GM18507 (cell line): ENCODE results near the gene ERAP2.

ENCODE experiments used
- DNase-seq: peaks from one replicate; pipeline ENCODE4 v3.0.0; 2011; ENCODE audit warnings: low read depth; ENCODE audit not compliant: insufficient read length; ENCODE audit errors: extremely low spot score
- FAIRE-seq: peaks from 2 replicates; lab custom pipeline; 2011; peaks lifted over from hg19 to GRCh38; lab: Jason Lieb, UNC

The ERAP2 gene

GRCh38 chr5:96884995-96885394 lies 8.7 kb downstream of the ERAP2 start:
- DNase-seq (no peak), FAIRE-seq (no peak)

GRCh38 chr5:96885518-96886338 lies 9.4 kb downstream of the ERAP2 start:
- peak; percentile 33 for DNase-seq

GRCh38 chr5:96893342-96893741 lies 17.0 kb downstream of the ERAP2 start:
- FAIRE-seq (no peak), DNase-seq (no peak)

More at GRCh38 chr5:96885518-96886338, 9.4 kb downstream of the ERAP2 start:
- peak; percentile 96 for FAIRE-seq

- DNase-seq: no peak
Observed at GRCh38 chr5:96896276-96896675, 20.0 kb downstream of the ERAP2 start.

GRCh38 chr5:96896806-96897205 lies 20.5 kb downstream of the ERAP2 start:
- no peak for DNase-seq
- peak; percentile 93 for FAIRE-seq

More at GRCh38 chr5:96896276-96896675, 20.0 kb downstream of the ERAP2 start:
- no peak for FAIRE-seq

- FAIRE-seq (peak; percentile 72), DNase-seq (no peak)
Observed at GRCh38 chr5:96901384-96901783, 25.1 kb downstream of the ERAP2 start.

GRCh38 chr5:96901841-96902240 lies 25.5 kb downstream of the ERAP2 start:
- DNase-seq: no peak
- FAIRE-seq: no peak

GRCh38 chr5:96902876-96903275 lies 26.6 kb downstream of the ERAP2 start:
- DNase-seq (no peak), FAIRE-seq (peak; percentile 24)

- FAIRE-seq (no peak), DNase-seq (no peak)
Observed at GRCh38 chr5:96903300-96903699, 27.0 kb downstream of the ERAP2 start.

GRCh38 chr5:96904054-96904931 lies 28.0 kb downstream of the ERAP2 start:
- no peak for DNase-seq

GRCh38 chr5:96905864-96906263 lies 29.6 kb downstream of the ERAP2 start:
- FAIRE-seq (no peak), DNase-seq (no peak)

More at GRCh38 chr5:96904054-96904931, 28.0 kb downstream of the ERAP2 start:
- no peak for FAIRE-seq

- DNase-seq: no peak
Observed at GRCh38 chr5:96909003-96909402, 32.7 kb downstream of the ERAP2 start.

GRCh38 chr5:96909435-96909834 lies 33.1 kb downstream of the ERAP2 start:
- FAIRE-seq: no peak
- DNase-seq: no peak

More at GRCh38 chr5:96909003-96909402, 32.7 kb downstream of the ERAP2 start:
- no peak for FAIRE-seq

- DNase-seq: no peak
- no peak for FAIRE-seq
Observed at GRCh38 chr5:96911139-96911538, 34.8 kb downstream of the ERAP2 start.

GRCh38 chr5:96913233-96913632 lies 36.9 kb downstream of the ERAP2 start:
- DNase-seq: no peak
- FAIRE-seq: no peak

GRCh38 chr5:96919754-96920197 lies 43.5 kb downstream of the ERAP2 start:
- DNase-seq: no peak
- FAIRE-seq: peak; percentile 85

- no peak for FAIRE-seq
- DNase-seq: no peak
Observed at GRCh38 chr5:96920744-96921355, 44.5 kb downstream of the ERAP2 start.

GRCh38 chr5:96922499-96923244 lies 46.4 kb downstream of the ERAP2 start:
- FAIRE-seq (peak; percentile 86), DNase-seq (no peak)

GRCh38 chr5:96924016-96924443 lies 47.7 kb downstream of the ERAP2 start:
- FAIRE-seq: peak; percentile 71
- no peak for DNase-seq
